WTC11 (cell line): Measurements from ENCODE around the gene SPART. TPM values are rescaled to one million over a fixed set of nuclear protein-coding genes. Genes with fewer than 3 reads are reported as not detected.

Experiments
- ATAC-seq: fragments of 200-7000 bp; cut with Tn5 transposase; 2 replicates; pipeline ENCODE4 v1.10.0; 2021; ENCODE audit warnings: mild to moderate bottlenecking, moderate library complexity
- CTCF ChIA-PET: fragments of 300-600 bp; sonication (Branson Sonifier 250); formaldehyde crosslinking; loops from one replicate; lab custom pipeline; 2021; ENCODE audit warnings: antibody characterized with exemption; lab: Charles Lee
- POLR2A ChIA-PET: fragments of 350-600 bp; sonication (Branson Sonifier 250); formaldehyde crosslinking; loops from one replicate; lab custom pipeline; 2021; ENCODE audit warnings: antibody characterized with exemption; lab: Charles Lee
- DNase-seq: peaks from one replicate; pipeline ENCODE4 v3.0.0; 2021; ENCODE audit warnings: low spot score
- H3K27ac Mint-ChIP-seq: 2 replicates; pipeline ENCODE4 v1.8.0; 2021; ENCODE audit warnings: mixed read lengths
- H3K27me3 Mint-ChIP-seq: 2 replicates; pipeline ENCODE4 v1.8.0; 2021; ENCODE audit warnings: low read depth, mild to moderate bottlenecking, moderate library complexity, mixed read lengths
- H3K36me3 Mint-ChIP-seq: 2 replicates; pipeline ENCODE4 v1.8.0; 2021; ENCODE audit warnings: mixed read lengths
- H3K4me1 Mint-ChIP-seq: 2 replicates; pipeline ENCODE4 v1.8.0; 2022; ENCODE audit warnings: mixed read lengths
- H3K4me3 Mint-ChIP-seq: 2 replicates; pipeline ENCODE4 v1.8.0; 2021; ENCODE audit warnings: mild to moderate bottlenecking, moderate library complexity, mixed read lengths
- H3K9me3 Mint-ChIP-seq: 2 replicates; pipeline ENCODE4 v1.8.0; 2021; ENCODE audit warnings: mixed read lengths
- ATF1 ChIP-seq: sonication (generic); formaldehyde crosslinking; IDR thresholded peaks from 2 replicates; pipeline ENCODE4 v1.8.1; 2023; ENCODE audit warnings: mild to moderate bottlenecking, moderate library complexity, missing genetic modification reagents
- ATF6 ChIP-seq: sonication (generic); formaldehyde crosslinking; IDR thresholded peaks from 2 replicates; pipeline ENCODE4 v1.8.1; 2023; ENCODE audit warnings: mild to moderate bottlenecking, missing genetic modification reagents
- CBFB ChIP-seq: sonication (generic); formaldehyde crosslinking; IDR thresholded peaks from 2 replicates; pipeline ENCODE4 v1.8.1; 2022; ENCODE audit warnings: mild to moderate bottlenecking, low read depth, missing genetic modification reagents
- CDX4 ChIP-seq: fragments of 250-450 bp; sonication (Bioruptor Pico); IDR thresholded peaks from 2 replicates; pipeline ENCODE4 v1.9.0; 2021; ENCODE audit warnings: moderate library complexity, mild to moderate bottlenecking, inconsistent platforms, borderline replicate concordance
- CREM ChIP-seq: sonication (generic); formaldehyde crosslinking; IDR thresholded peaks from 2 replicates; pipeline ENCODE4 v1.8.1; 2022; ENCODE audit warnings: mild to moderate bottlenecking, missing genetic modification reagents, moderate library complexity
- CTCF ChIP-seq: fragments of 200-600 bp; IDR thresholded peaks from 2 replicates; pipeline ENCODE4 v1.8.0; 2022; ENCODE audit warnings: antibody characterized with exemption
- EMX1 ChIP-seq: fragments of 250-450 bp; sonication (Bioruptor Pico); IDR thresholded peaks from 2 replicates; pipeline ENCODE4 v1.8.0; 2021; ENCODE audit warnings: mild to moderate bottlenecking
- ERG ChIP-seq: fragments of 250-450 bp; sonication (Bioruptor Pico); IDR thresholded peaks from 2 replicates; pipeline ENCODE4 v1.8.0; 2021; ENCODE audit warnings: mild to moderate bottlenecking
- FOXK1 ChIP-seq: sonication (generic); formaldehyde crosslinking; IDR thresholded peaks from 2 replicates; pipeline ENCODE4 v1.8.0; 2022; ENCODE audit warnings: mild to moderate bottlenecking, moderate library complexity, missing genetic modification reagents
- GABPB1 ChIP-seq: sonication (generic); formaldehyde crosslinking; IDR thresholded peaks from 2 replicates; pipeline ENCODE4 v1.8.1; 2023; ENCODE audit warnings: mild to moderate bottlenecking, missing genetic modification reagents
- GTF2I ChIP-seq: fragments of 250-450 bp; sonication (Bioruptor Pico); conservative IDR thresholded peaks from 2 replicates; pipeline ENCODE4 v1.4.0; 2021; ENCODE audit warnings: mild to moderate bottlenecking
- HMGXB4 ChIP-seq: sonication (generic); formaldehyde crosslinking; IDR thresholded peaks from 2 replicates; pipeline ENCODE4 v1.8.1; 2023; ENCODE audit warnings: mild to moderate bottlenecking, moderate library complexity, missing genetic modification reagents
- IRF1 ChIP-seq: sonication (generic); formaldehyde crosslinking; IDR thresholded peaks from 2 replicates; pipeline ENCODE4 v1.8.0; 2023; ENCODE audit warnings: missing genetic modification reagents
- NFE2L1 ChIP-seq: sonication (generic); formaldehyde crosslinking; IDR thresholded peaks from 2 replicates; pipeline ENCODE4 v1.8.1; 2023; ENCODE audit warnings: missing genetic modification reagents
- NR1H2 ChIP-seq: sonication (generic); formaldehyde crosslinking; IDR thresholded peaks from 2 replicates; pipeline ENCODE4 v1.9.0; 2021; ENCODE audit warnings: mild to moderate bottlenecking, moderate library complexity, missing genetic modification reagents
- NR2C2 ChIP-seq: sonication (generic); formaldehyde crosslinking; IDR thresholded peaks from 2 replicates; pipeline ENCODE4 v1.8.0; 2022; ENCODE audit warnings: mild to moderate bottlenecking, missing genetic modification reagents
- PREB ChIP-seq: sonication (generic); formaldehyde crosslinking; IDR thresholded peaks from 2 replicates; pipeline ENCODE4 v1.8.1; 2022; ENCODE audit warnings: mild to moderate bottlenecking, missing genetic modification reagents, moderate library complexity, borderline replicate concordance
- RORB ChIP-seq: fragments of 250-450 bp; sonication (Bioruptor Pico); IDR thresholded peaks from 2 replicates; pipeline ENCODE4 v1.9.0; 2021; ENCODE audit warnings: mild to moderate bottlenecking
- SP1 ChIP-seq: sonication (generic); formaldehyde crosslinking; conservative IDR thresholded peaks from 2 replicates; pipeline ENCODE4 v1.8.1; 2022; ENCODE audit warnings: missing genetic modification reagents
- TEAD1 ChIP-seq: sonication (generic); formaldehyde crosslinking; IDR thresholded peaks from 2 replicates; pipeline ENCODE4 v1.8.0; 2022; ENCODE audit warnings: mild to moderate bottlenecking, missing genetic modification reagents
- USF1 ChIP-seq: sonication (generic); formaldehyde crosslinking; IDR thresholded peaks from 2 replicates; pipeline ENCODE4 v1.8.0; 2022; ENCODE audit warnings: mild to moderate bottlenecking, missing genetic modification reagents
- ZNF232 ChIP-seq: sonication (generic); formaldehyde crosslinking; IDR thresholded peaks from 2 replicates; pipeline ENCODE4 v1.8.0; 2022; ENCODE audit warnings: mild to moderate bottlenecking, missing genetic modification reagents
- ZNF416 ChIP-seq: fragments of 250-450 bp; sonication (Bioruptor Pico); IDR thresholded peaks from 2 replicates; pipeline ENCODE4 v1.9.0; 2021; ENCODE audit warnings: mild to moderate bottlenecking, inconsistent platforms
- ZNF423 ChIP-seq: fragments of 250-450 bp; sonication (Bioruptor Pico); IDR thresholded peaks from 2 replicates; pipeline ENCODE4 v2.1.2; 2022; ENCODE audit warnings: mild to moderate bottlenecking, moderate library complexity
- ZNF512 ChIP-seq: sonication (generic); formaldehyde crosslinking; IDR thresholded peaks from 2 replicates; pipeline ENCODE4 v1.8.1; 2022; ENCODE audit warnings: missing genetic modification reagents, borderline replicate concordance
- total RNA-seq: library from RNA; stranded (reverse); gene quantifications from 3 replicates; pipeline ENCODE4 v1.2.3, GENCODE V29; 2021

Gene SPART
- total RNA-seq, 1 experiment from 2014 or later = 95.7 TPM

- ATAC-seq (no peak), DNase-seq (no peak)
- H3K27ac Mint-ChIP-seq = no peak overlapping the region
- peaks cover 3% of the 10 kb centered on the region; the same call in 1 of the 2 replicates for H3K27me3 Mint-ChIP-seq
- H3K36me3 Mint-ChIP-seq = peaks cover 12% of the 10 kb centered on the region
- peaks cover 8% of the 10 kb centered on the region; the same call in 1 of the 2 replicates for H3K9me3 Mint-ChIP-seq
- peaks cover 5% of the 10 kb centered on the region for H3K4me1 Mint-ChIP-seq
- no peak overlapping the region for H3K4me3 Mint-ChIP-seq
- CTCF ChIA-PET = interaction anchor here (0.7 kb wide), 1 partner anchor 368 kb away, joined by 3 read pairs; no protein-coding TSS in a partner anchor
- POLR2A ChIA-PET = interaction anchor here (0.6 kb wide), 1 partner anchor 225 kb away, joined by 3 read pairs; no protein-coding TSS in a partner anchor
- TF ChIP-seq CTCF = no peak
- TF ChIP-seq TEAD1 (CRISPR knock-in tag) = no peak
- no peak for TF ChIP-seq NR1H2 (CRISPR knock-in tag)
- TF ChIP-seq GABPB1 (CRISPR knock-in tag) = no peak
- no peak for TF ChIP-seq CDX4 (CRISPR knock-in tag)
- TF ChIP-seq FOXK1 (CRISPR knock-in tag) = no peak
- TF ChIP-seq ATF1 (CRISPR knock-in tag) = no peak
- TF ChIP-seq CREM (CRISPR knock-in tag) = no peak
- no peak for TF ChIP-seq USF1
- no peak for TF ChIP-seq ZNF423
- TF ChIP-seq GTF2I (CRISPR knock-in tag) = no peak
- no peak for TF ChIP-seq NFE2L1
- TF ChIP-seq ZNF416 (CRISPR knock-in tag) = no peak
- TF ChIP-seq IRF1 (CRISPR knock-in tag) = no peak
Measured at GRCh38 chr13:36362251-36362650, 16.1 kb upstream of the SPART start.

GRCh38 chr13:36360903-36361302, 14.7 kb upstream of the SPART start:
- Mint-ChIP-seq H3K27me3 (peaks cover 8% of the 10 kb centered on the region; the same call in 1 of the 2 replicates), H3K27ac (no peak overlapping the region), H3K36me3 (peaks cover 14% of the 10 kb centered on the region), H3K9me3 (peaks cover 11% of the 10 kb centered on the region), H3K4me3 (no peak overlapping the region), H3K4me1 (peaks cover 6% of the 10 kb centered on the region)
- ATAC-seq (no peak), DNase-seq (no peak)
- ChIA-PET POLR2A (no interaction called here), CTCF (interaction anchor here (0.8 to 3.3 kb wide), 2 partner anchors 14 to 15 kb away, joined by 3 to 13 read pairs; no protein-coding TSS in a partner anchor)
- TF ChIP-seq NR2C2 (CRISPR knock-in tag) (no peak), CBFB (CRISPR knock-in tag) (no peak), SP1 (CRISPR knock-in tag) (no peak), ZNF512 (CRISPR knock-in tag) (no peak), ATF1 (CRISPR knock-in tag) (no peak), ATF6 (CRISPR knock-in tag) (no peak), PREB (CRISPR knock-in tag) (no peak), HMGXB4 (CRISPR knock-in tag) (no peak), RORB (CRISPR knock-in tag) (no peak), FOXK1 (CRISPR knock-in tag) (no peak), ZNF232 (no peak), GTF2I (CRISPR knock-in tag) (no peak), EMX1 (CRISPR knock-in tag) (no peak), ERG (CRISPR knock-in tag) (no peak)
